Measurements from ENCODE around the gene EFNA5.

Gene EFNA5

GRCh38 chr5:107670932-107671741 is at the start of gene EFNA5:
EFNA5 (minus strand) TSS chr5:107670937.
- DNase-seq = peak; percentile 50

DNA sequence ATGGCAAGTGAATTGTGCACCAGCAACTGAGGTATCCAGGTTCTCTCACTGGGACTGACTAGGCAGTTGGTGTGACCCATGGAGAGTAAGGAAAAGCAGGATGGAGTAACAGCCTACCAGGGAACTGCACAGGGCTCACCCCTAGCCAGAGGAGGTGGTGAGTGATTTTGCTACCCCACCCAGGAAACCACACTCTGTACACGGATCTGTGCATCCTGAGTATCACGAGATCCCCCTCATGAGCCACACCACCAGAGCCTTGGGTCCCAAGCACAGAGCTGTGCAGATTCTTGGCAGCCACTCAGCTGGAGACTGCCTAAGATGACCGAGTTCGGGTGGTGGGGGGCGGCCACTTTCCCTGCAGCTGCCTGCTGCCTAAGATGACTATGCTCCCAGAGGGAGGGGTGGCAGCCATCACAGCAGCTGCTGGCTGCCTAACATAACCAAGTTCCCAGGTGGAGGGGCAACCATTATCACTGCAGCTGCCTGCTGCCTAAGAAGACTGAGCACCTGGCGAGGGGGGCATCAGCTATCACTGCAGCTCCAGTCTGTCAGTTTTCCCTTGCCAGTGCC is 48.4 kb upstream of the EFNA5 start:
- no peak for DNase-seq

GRCh38 chr5:107717816-107718215 is 47.1 kb upstream of the EFNA5 start:
- DNase-seq = no peak

GRCh38 chr5:107713228-107713627 is 42.5 kb upstream of the EFNA5 start:
- no peak for DNase-seq

DNA sequence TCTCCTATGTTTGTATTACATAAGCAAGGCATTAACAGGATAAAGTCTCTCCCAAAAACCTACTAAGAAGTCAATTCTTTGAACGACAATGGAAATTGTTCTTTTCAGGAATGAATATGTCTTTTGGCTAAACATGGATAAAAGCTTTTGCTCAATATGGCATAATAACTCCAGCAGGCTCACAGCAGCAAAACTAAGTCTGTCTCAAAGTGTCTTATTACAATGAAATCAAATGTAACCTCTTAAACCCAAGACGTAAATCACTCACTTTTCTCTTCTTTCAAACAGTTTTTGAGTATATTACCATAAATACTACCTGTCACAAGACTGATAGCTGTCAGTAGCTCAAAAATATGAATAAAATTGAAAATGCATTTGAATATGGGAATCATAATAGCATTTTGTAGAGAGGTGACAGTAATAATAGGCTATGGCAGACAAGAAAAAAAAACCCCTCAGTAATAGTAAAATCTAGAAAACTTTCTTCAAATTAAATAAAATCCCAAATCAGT is 41.7 kb upstream of the EFNA5 start:
- no peak for DNase-seq

DNA sequence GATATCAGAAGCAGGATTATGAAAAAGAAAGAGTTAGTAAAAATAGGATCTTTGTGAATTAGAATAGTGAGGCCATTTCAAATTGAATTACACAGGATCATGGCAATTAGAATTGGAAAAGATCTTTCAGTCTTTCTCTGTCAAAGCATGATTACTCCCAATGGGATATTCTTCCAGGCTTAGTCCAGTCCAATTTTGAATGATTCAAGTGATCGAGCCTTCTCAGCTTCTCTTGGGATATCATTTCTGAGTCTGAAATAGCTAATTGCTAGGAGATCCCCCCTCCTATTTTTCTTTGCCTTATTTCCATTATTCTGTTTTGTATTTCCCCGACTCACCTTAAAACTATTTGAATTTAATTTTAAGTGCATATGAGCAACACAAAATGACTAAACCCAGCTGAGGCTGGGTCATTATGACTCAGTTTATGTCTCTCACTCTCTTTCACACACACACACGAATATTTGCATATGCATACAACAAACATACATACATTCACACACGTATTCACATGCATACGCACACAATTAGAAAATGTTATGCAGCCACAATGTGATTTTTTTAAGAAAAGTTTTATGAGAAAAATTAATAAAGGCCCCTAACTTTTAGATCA is 34.8 kb upstream of the EFNA5 start:
- no peak for DNase-seq

- no peak for DNase-seq
These were observed 34.1 kb upstream of the EFNA5 start for GRCh38 chr5:107704681-107705401.

GRCh38 chr5:107700481-107700880 is 29.7 kb upstream of the EFNA5 start:
- DNase-seq = no peak

DNA sequence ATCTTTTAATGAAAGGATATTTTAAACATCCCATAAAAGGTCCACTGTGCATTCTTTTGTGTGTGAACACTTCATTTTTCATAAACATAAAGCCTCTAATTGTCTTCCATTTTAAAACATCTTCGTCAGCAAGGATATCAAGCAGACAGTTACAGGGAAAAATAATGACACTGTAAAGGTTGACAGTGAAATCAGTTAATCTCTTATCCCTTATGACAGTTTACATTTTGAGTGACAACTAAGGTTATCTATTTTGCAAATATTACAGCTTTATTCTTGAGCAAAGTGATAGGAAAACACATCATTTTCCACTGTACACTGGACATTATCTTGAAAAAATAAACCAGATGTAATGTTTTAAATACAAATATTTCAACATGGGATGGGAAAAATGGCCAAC is 28.7 kb upstream of the EFNA5 start:
- DNase-seq = no peak

GRCh38 chr5:107698286-107698685 is 27.5 kb upstream of the EFNA5 start:
- no peak for DNase-seq

DNA sequence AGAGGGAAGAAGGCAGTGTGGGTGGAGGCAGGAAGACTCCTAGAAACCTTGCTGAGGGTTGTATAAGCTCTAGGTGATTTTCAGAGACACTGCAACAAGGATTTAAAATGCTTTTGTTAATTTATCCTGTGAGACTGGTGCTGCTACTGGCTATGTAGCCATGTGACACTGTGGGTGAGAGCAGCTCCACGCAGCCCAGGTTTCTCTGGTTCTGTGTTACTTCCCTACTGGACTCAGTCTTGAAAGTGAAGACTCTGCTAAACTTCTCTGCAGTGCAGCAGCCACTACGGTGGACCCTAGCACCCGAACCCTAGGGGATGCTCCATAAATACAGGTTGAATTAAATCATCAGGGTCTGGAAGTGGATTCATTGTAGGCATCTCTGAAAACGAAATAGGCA is 25.8 kb upstream of the EFNA5 start:
- no peak for DNase-seq

- DNase-seq = no peak
These were observed 25.3 kb upstream of the EFNA5 start for GRCh38 chr5:107696080-107696479.

GRCh38 chr5:107687937-107688336 is 17.2 kb upstream of the EFNA5 start:
- no peak for DNase-seq

GRCh38 chr5:107687404-107687803 is 16.7 kb upstream of the EFNA5 start:
- no peak for DNase-seq

DNA sequence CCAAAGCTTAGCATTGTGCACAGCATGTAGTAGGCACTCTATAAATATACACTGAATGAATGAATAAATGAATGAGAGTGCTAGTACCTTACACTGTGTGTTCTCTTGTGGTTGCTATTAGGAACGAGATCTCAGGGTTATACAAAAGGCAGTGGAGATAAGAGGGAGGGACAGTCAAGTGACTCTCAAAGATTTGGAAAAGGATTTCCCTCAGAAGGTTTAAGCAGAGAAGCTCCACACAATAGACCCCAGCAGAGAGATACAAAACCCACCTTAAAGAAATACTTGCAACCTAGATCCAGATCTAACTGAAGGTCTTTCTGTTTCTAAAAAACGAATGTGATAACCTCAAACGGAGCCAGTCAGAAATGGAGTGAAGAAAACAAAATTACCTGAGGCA is 11.8 kb upstream of the EFNA5 start:
- no peak for DNase-seq

DNA sequence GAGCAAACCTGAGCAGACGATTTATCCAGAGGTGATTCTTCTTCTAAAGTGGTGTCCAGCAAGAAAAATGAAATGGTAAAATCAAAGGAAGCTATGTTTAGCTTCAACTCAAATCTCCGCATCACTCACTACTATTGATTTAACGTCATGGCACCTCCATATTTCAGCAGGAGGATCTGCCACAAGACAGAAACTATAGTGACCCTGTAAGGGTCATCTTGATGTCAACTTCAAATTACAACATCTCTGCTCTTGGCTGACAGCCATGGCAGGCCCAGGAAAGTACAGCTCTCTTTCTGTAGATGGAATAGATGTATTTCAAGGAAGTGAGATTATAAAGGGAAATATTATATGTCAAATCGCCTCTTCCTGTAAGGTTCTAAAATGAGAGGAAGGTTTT is 10.1 kb upstream of the EFNA5 start:
- DNase-seq = no peak

- no peak for DNase-seq
These were observed 9.4 kb upstream of the EFNA5 start for GRCh38 chr5:107680099-107680498.

DNA sequence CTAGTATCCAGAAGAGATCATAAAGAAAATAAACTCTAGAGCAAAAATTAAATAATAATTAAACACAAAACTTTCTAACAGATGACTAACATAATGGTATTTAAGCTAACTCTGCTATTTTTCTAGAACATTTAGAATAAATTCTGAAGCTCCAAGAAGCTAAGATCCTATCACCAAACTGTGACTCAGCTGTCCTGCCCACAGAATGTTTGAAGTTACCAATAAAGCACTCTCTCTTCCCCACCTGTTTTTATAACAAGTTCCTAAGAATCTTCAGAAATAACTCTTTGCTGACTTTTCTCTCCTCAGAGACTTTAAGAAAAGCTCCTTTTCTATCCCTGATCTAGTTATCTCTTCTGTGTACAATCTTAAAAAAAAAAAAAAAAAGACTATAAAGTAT is 6.0 kb upstream of the EFNA5 start:
- no peak for DNase-seq

DNA sequence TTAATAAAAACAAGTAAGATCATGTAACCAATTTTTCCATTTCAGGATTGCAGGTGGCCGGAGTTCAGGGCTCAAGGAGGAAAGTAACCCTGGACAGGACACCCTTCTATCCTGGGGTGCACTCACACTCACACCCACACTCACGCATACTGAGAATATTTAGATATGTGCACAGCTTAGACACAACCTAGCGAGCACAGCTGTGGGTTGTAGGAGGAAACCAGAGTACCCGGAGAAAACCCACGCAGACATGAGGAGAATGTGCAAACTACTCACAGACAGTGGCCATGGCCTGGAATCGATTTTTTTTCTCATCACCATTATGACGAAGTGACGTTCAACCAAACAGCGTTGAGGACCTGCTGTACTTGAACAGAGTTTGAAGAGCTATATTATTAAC is 4.5 kb upstream of the EFNA5 start:
- DNase-seq = no peak

- no peak for DNase-seq
These were observed 3.9 kb upstream of the EFNA5 start for GRCh38 chr5:107674655-107675054.

DNA sequence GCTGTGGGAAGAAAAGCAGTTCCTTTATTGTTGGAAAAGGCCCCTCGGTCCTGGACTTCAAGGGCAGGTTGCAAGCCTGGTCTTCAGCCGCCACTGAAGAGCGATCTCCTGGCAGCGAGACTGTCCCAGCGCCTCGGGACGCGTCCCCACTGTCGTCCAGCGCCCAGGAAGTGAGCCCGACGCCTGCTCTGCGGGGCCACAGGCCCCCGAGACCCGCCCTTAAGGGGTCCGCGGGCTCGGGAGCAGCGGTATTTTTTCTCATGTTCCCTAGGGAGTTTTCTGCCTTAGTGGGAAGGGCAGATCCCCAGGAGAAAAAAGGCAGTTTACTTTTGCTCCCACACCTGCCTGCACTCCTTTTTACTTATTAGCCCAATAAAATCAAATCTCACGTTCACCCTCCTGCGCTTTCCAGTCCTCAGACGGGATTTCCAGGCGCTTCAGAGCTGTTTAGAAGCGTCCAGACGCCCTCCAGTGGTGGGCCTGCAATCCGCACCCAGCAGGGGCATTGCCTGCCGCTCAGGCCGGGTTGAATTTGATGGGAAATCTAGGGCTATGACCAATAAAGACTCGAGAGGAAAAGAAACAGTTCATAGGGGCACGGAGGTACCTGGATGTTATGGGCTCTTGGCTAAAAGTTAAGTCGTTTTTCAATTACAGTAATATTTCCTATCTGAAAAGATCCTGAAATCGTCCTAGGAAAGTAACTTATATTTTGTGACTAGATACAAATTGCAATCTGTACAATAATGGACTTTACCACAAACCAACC is 2.8 kb upstream of the EFNA5 start:
- peak; percentile 83 for DNase-seq

- no peak for DNase-seq
These were observed 2.3 kb upstream of the EFNA5 start for GRCh38 chr5:107673039-107673367.

Data from NCI-H2029 treated with DMSO at 0.1 percent for 48 hours (cell line).